ENCODE measurements around the gene LDB2.

GRCh38 chr4:16824278-16824806 is 74.1 kb downstream of the LDB2 start:
- no peak for TF ChIP-seq POLR2A (IDR thresholded peaks at IDR 0.05)
- TF ChIP-seq CTCF (IDR thresholded peaks at IDR 0.05), result no peak

Data from tibial nerve (tissue), 3 donors.